K562 (cell line): ENCODE results near the gene ZNRF1. TPM values are rescaled to one million over a fixed set of nuclear protein-coding genes. Genes with fewer than 3 reads are reported as not detected.

Experiments
- ATAC-seq: fragments of 200-7000 bp; cut with Tn5 transposase; 3 replicates; pipeline ENCODE4 v1.9.1; 2020; ENCODE audit warnings: moderate library complexity
- BruUV-seq: library from RNA; stranded (reverse); fragments of 400-500 nt; replicated peaks from 2 replicates; lab custom pipeline; 2021; lab: Mats Ljungman, UMichigan
- CTCF ChIA-PET: fragments of 300-600 bp; formaldehyde crosslinking; extraction: SDS; loops from one replicate; lab custom pipeline; 2021; ENCODE audit warnings: low intra/inter-chr PET ratio; lab: Yijun Ruan, JAX
- POLR2A ChIA-PET: fragments of 300-600, 350-650 bp; sonication (Branson Sonifier 250); formaldehyde crosslinking; extraction: SDS; loops from one replicate; lab custom pipeline; 2021; ENCODE audit warnings: antibody characterized with exemption, inconsistent platforms; lab: Yijun Ruan, JAX
- DNase-seq, 4 experiments: peaks; one replicate each; pipeline versions ENCODE4 v3.0.0 to v3.0.0-alpha.2; 2011 to 2018; ENCODE audit warnings: low spot score in 3 of 4, mixed read lengths in 3 of 4; ENCODE audit errors: extremely low read depth in 1 of 4
- FAIRE-seq: peaks from 2 replicates; lab custom pipeline; 2011; peaks lifted over from hg19 to GRCh38; lab: Jason Lieb, UNC
- H2AFZ ChIP-seq: 2 replicates; pipeline ENCODE4 v1.6.0; 2011; ENCODE audit warnings: low read depth, low read length, control low read depth, inconsistent platforms
- H3K27ac ChIP-seq: fragments of 200-600 bp; 3 replicates; pipeline ENCODE4 v1.8.0; 2011; ENCODE audit warnings: low read depth, mild to moderate bottlenecking, control low read depth, inconsistent platforms, low read length, moderate library complexity, mixed read lengths; ENCODE audit errors: extremely low read depth
- H3K27me3 ChIP-seq, 2 experiments: fragments of 300-600 bp in 1 of 2; 2 replicates in 1 of 2; 3 replicates in 1 of 2; pipeline versions ENCODE4 v1.6.0 to v1.8.0; 2011; ENCODE audit warnings: inconsistent platforms in 2 of 2, low read length in 2 of 2, mild to moderate bottlenecking in 1 of 2, mixed read lengths in 1 of 2, moderate library complexity in 1 of 2; ENCODE audit not compliant: control insufficient read depth in 2 of 2, insufficient read depth in 2 of 2
- H3K36me3 ChIP-seq: fragments of 300-600 bp; 3 replicates; pipeline ENCODE4 v1.8.0; 2011; ENCODE audit warnings: mild to moderate bottlenecking, low read length, inconsistent platforms; ENCODE audit not compliant: control insufficient read depth, insufficient read depth
- H3K4me1 ChIP-seq, 2 experiments: fragments of 200-600 bp in 1 of 2; replicated peaks in 1 of 2; 2 replicates in 1 of 2; 3 replicates in 1 of 2; pipeline versions ENCODE4 v1.5.1 to v1.8.0; 2011; ENCODE audit warnings: inconsistent platforms in 2 of 2, low read length in 2 of 2, mild to moderate bottlenecking in 1 of 2, mixed read lengths in 1 of 2, moderate library complexity in 1 of 2; ENCODE audit not compliant: control insufficient read depth in 2 of 2, insufficient read depth in 2 of 2
- H3K4me2 ChIP-seq: 2 replicates; pipeline ENCODE4 v1.6.1; 2011; ENCODE audit warnings: low read length, control low read depth, inconsistent platforms, mixed read lengths; ENCODE audit not compliant: insufficient read depth
- H3K4me3 ChIP-seq: fragments of 200-600 bp; sonication (generic), shearing (Covaris generic); 2 replicates; pipeline ENCODE4 v1.5.1; 2016; ENCODE audit warnings: control low read depth, inconsistent platforms
- H3K79me2 ChIP-seq: fragments of 200-600 bp; 3 replicates; pipeline ENCODE4 v1.8.0; 2011; ENCODE audit warnings: low read length, inconsistent platforms; ENCODE audit not compliant: control insufficient read depth, insufficient read depth
- H3K9ac ChIP-seq, 2 experiments: 2 replicates each; pipeline versions ENCODE4 v1.6.0 to v1.6.1; 2011; ENCODE audit warnings: low read depth in 2 of 2, low read length in 2 of 2, control low read depth in 1 of 2, inconsistent platforms in 1 of 2, mild to moderate bottlenecking in 1 of 2, mixed read lengths in 1 of 2; ENCODE audit not compliant: insufficient read depth in 1 of 2
- H3K9me1 ChIP-seq: one replicate; pipeline ENCODE4 v1.6.0; 2011; ENCODE audit warnings: inconsistent platforms, mild to moderate bottlenecking, low read length, moderate library complexity; ENCODE audit not compliant: control insufficient read depth, insufficient read depth
- H3K9me3 ChIP-seq: replicated peaks from 2 replicates; pipeline ENCODE4 v1.5.1; 2011; ENCODE audit warnings: low read depth, low read length, inconsistent platforms; ENCODE audit not compliant: control insufficient read depth, insufficient read depth
- H4K20me1 ChIP-seq: replicated peaks from 2 replicates; pipeline ENCODE4 v1.6.1; 2011; ENCODE audit warnings: low read length, inconsistent platforms, mixed read lengths; ENCODE audit not compliant: control insufficient read depth, insufficient read depth
- ATF1 ChIP-seq, 2 experiments: fragments of 450-650 bp in 1 of 2; IDR thresholded peaks; 2 replicates each; pipeline ENCODE4 v1.6.1; 2016; ENCODE audit warnings: missing compliant biosample characterization in 1 of 2, missing genetic modification characterization in 1 of 2
- CSDE1 ChIP-seq, 2 experiments: fragments of 450-650 bp; IDR thresholded peaks; 2 replicates each; pipeline ENCODE4 v1.6.1; 2016; ENCODE audit warnings: mild to moderate bottlenecking in 1 of 2
- GATAD2B ChIP-seq: fragments of 450-650 bp; IDR thresholded peaks from 2 replicates; pipeline ENCODE4 v1.6.1; 2017; ENCODE audit warnings: mild to moderate bottlenecking, borderline replicate concordance
- HMG20B ChIP-seq: fragments of 250-450 bp; sonication (Bioruptor Pico); IDR thresholded peaks from 2 replicates; pipeline ENCODE4 v1.5.0; 2021; ENCODE audit warnings: mild to moderate bottlenecking
- KLF16 ChIP-seq: IDR thresholded peaks from 2 replicates; pipeline ENCODE4 v1.6.1; 2016; ENCODE audit warnings: antibody characterized with exemption
- MEIS2 ChIP-seq: fragments of 450-650 bp; IDR thresholded peaks from 2 replicates; pipeline ENCODE4 v1.6.1; 2014; ENCODE audit warnings: mild to moderate bottlenecking; ENCODE audit not compliant: partially characterized antibody
- NR1H2 ChIP-seq: sonication (generic); formaldehyde crosslinking; IDR thresholded peaks from 2 replicates; pipeline ENCODE4 v1.4.0; 2020; ENCODE audit warnings: mild to moderate bottlenecking, missing genetic modification reagents
- POU5F1 ChIP-seq: fragments of 150-350 bp; IDR thresholded peaks from 2 replicates; pipeline ENCODE4 v1.6.1; 2014; ENCODE audit warnings: borderline replicate concordance, low read length, low read depth, mild to moderate bottlenecking; ENCODE audit not compliant: partially characterized antibody
- PRPF4 ChIP-seq: fragments of 200-400 bp; formaldehyde crosslinking; IDR thresholded peaks from one replicate; pipeline ENCODE4 v1.6.1; 2017; ENCODE audit warnings: low read length, low read depth, mild to moderate bottlenecking; ENCODE audit not compliant: insufficient read depth, poor library complexity, severe bottlenecking
- ZC3H4 ChIP-seq: sonication (generic); formaldehyde crosslinking; IDR thresholded peaks from 2 replicates; pipeline ENCODE4 v1.9.0; 2021; ENCODE audit warnings: missing genetic modification reagents, borderline replicate concordance
- whole genome bisulfite sequencing: fragments of 100-300 bp; shearing (Covaris generic); methylation state at CpG from one replicate; pipeline ENCODE4 v1.1.6; 2016; ENCODE audit warnings: low coverage, mixed read lengths; ENCODE audit not compliant: insufficient coverage; ENCODE audit errors: missing lambda C conversion rate; 5-methylcytosine and 5-hydroxymethylcytosine counted together
- in situ Hi-C: fragments of 300-500 bp; cut with MboI; formaldehyde crosslinking; loops from 4 replicates; pipeline ENCODE4 v1.15.0; 2018; ENCODE audit warnings: inconsistent platforms, mixed read lengths
- intact Hi-C: fragments of 100-400 bp; cut with micrococcal nuclease; formaldehyde crosslinking; loops from 2 replicates; pipeline ENCODE4 v1.14.2; 2022
- polyA plus RNA-seq, 8 experiments: library from polyadenylated mRNA; depleted of rRNA in 4 of 8; stranded (reverse) in 5 of 8; unstranded in 3 of 8; fragments of >200 nt; fragmentation: Nextera tagmentation in 2 of 8; fragmentation: Illumina TruSeq in 1 of 8; extraction: Ambion mirVana in 2 of 8; extraction: Trizol in 1 of 8; gene quantifications; 2 replicates each; pipeline versions ENCODE4 v1.2.1 to v1.2.3, GENCODE V29; 2011 to 2014; ENCODE audit warnings: inconsistent platforms in 1 of 8, missing spikeins in 1 of 8
- total RNA-seq, 7 experiments: library from RNA; depleted of rRNA in 6 of 7; stranded (reverse); fragments of >200 nt in 6 of 7; fragmentation: Illumina TruSeq in 2 of 7; extraction: Trizol in 2 of 7; gene quantifications; 2 replicates each; pipeline versions ENCODE4 v1.2.1 to v1.2.3, GENCODE V29; 2011 to 2021; ENCODE audit warnings: low replicate concordance in 1 of 7
- TF ChIP-seq, protein P1 (sequence below), 3 experiments: IDR thresholded peaks in 2 of 3; conservative IDR thresholded peaks in 1 of 3; 2 replicates each; pipeline ENCODE4 v1.5.1; 2011 to 2012; ENCODE audit warnings: low read length in 3 of 3, mild to moderate bottlenecking in 3 of 3, control low read depth in 2 of 3, improper control_type of control experiment in 1 of 3, inconsistent platforms in 1 of 3, low read depth in 1 of 3, mixed read lengths in 1 of 3, moderate library complexity in 1 of 3; ENCODE audit not compliant: insufficient read depth in 2 of 3
- TF ChIP-seq, protein P2 (sequence below): IDR thresholded peaks from 3 replicates; pipeline ENCODE4 v1.6.1; 2011; ENCODE audit warnings: borderline replicate concordance, mild to moderate bottlenecking; ENCODE audit not compliant: insufficient read length, insufficient read depth
- TF ChIP-seq, protein P3 (sequence below): fragments of 250-450 bp; sonication (Bioruptor Pico); IDR thresholded peaks from 2 replicates; pipeline ENCODE4 v1.5.0; 2021; ENCODE audit warnings: mild to moderate bottlenecking, borderline replicate concordance

Gene ZNRF1
- total and polyA plus RNA-seq, 9 of the 15 experiments (the other 6 are each of a cell fraction or from before 2014, with no cell fraction given), result 9.5 to 37.7 (median 20.0) TPM

DNA sequence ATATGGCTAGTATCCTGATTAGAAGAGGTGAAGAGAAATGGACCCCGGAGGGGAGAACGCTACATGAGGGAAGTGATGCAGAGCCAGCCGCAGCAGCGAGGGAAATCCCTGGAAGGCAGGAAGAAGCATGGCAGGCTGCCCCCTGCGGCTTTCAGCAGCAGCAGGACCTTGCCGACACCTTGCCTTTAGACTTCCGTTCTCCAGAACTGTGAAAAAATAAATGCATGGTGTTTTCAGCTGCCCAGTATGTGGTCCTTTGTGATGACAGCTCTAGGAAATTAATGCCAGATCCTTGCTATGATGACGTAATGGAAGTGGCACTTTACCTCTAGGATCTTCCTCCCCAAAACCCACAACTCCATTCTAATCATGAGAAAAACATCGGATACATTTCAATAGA, 139.8 kb downstream of the ZNRF1 start (continued):
- TF ChIP-seq PRPF4 (no peak), GATAD2B (no peak), NR1H2 (no peak), ATF1 (CRISPR knock-in tag; IDR thresholded peaks at IDR 0.05) (no peak), ATF1 (tag; IDR thresholded peaks at IDR 0.05) (no peak), HMG20B (CRISPR knock-in tag) (no peak), MEIS2 (peak; percentile 13), POU5F1 (no peak), ZC3H4 (no peak)
- TF ChIP-seq, protein P1, sequence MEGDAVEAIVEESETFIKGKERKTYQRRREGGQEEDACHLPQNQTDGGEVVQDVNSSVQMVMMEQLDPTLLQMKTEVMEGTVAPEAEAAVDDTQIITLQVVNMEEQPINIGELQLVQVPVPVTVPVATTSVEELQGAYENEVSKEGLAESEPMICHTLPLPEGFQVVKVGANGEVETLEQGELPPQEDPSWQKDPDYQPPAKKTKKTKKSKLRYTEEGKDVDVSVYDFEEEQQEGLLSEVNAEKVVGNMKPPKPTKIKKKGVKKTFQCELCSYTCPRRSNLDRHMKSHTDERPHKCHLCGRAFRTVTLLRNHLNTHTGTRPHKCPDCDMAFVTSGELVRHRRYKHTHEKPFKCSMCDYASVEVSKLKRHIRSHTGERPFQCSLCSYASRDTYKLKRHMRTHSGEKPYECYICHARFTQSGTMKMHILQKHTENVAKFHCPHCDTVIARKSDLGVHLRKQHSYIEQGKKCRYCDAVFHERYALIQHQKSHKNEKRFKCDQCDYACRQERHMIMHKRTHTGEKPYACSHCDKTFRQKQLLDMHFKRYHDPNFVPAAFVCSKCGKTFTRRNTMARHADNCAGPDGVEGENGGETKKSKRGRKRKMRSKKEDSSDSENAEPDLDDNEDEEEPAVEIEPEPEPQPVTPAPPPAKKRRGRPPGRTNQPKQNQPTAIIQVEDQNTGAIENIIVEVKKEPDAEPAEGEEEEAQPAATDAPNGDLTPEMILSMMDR (IDR thresholded peaks at IDR 0.05 in 2 of 3, conservative IDR thresholded peaks at IDR 0.05 in 1 of 3; ENCODE audit: insufficient read depth in 2 of 3, low read depth in 1 of 3, low read length in 3 of 3), result no peak

DNA sequence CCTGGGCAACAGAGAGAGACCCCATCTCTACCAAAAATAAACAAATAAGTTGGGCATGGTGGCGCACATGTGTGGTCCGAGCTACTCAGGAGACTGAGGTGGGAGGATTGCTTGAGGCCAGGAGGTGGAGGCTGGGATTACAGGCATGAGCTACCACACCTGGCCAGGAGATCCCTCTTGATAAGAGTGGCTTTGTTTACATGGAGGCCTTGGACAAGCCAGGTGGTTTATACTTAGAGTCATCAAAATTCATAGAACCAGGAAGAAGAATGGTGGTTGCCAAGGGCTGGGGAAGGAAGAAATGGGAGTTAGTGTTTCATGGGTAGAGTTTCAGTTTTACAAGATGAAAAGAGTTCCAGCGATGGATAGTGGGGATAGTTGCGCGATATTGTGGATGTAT, 140.7 kb downstream of the ZNRF1 start:
- no peak overlapping the region for H2AFZ ChIP-seq
- H3K9me1 ChIP-seq, result no peaks in the 10 kb centered on the region
- FAIRE-seq, result no peak
- no peak for TF ChIP-seq CSDE1 (IDR thresholded peaks at IDR 0.05)
- TF ChIP-seq, protein P2, sequence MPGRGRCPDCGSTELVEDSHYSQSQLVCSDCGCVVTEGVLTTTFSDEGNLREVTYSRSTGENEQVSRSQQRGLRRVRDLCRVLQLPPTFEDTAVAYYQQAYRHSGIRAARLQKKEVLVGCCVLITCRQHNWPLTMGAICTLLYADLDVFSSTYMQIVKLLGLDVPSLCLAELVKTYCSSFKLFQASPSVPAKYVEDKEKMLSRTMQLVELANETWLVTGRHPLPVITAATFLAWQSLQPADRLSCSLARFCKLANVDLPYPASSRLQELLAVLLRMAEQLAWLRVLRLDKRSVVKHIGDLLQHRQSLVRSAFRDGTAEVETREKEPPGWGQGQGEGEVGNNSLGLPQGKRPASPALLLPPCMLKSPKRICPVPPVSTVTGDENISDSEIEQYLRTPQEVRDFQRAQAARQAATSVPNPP, result no peak
- no peak for TF ChIP-seq KLF16
- TF ChIP-seq, protein P3, sequence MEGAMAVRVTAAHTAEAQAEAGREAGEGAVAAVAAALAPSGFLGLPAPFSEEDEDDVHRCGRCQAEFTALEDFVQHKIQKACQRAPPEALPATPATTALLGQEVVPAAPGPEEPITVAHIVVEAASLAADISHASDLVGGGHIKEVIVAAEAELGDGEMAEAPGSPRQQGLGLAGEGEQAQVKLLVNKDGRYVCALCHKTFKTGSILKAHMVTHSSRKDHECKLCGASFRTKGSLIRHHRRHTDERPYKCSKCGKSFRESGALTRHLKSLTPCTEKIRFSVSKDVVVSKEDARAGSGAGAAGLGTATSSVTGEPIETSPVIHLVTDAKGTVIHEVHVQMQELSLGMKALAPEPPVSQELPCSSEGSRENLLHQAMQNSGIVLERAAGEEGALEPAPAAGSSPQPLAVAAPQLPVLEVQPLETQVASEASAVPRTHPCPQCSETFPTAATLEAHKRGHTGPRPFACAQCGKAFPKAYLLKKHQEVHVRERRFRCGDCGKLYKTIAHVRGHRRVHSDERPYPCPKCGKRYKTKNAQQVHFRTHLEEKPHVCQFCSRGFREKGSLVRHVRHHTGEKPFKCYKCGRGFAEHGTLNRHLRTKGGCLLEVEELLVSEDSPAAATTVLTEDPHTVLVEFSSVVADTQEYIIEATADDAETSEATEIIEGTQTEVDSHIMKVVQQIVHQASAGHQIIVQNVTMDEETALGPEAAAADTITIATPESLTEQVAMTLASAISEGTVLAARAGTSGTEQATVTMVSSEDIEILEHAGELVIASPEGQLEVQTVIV (CRISPR knock-in tag), result no peak
- TF ChIP-seq, all 486 proteins: peak for 0
- no TSS peak for BruUV-seq
- in situ Hi-C loops (loop anchor here (25.0 kb wide), 1 partner anchor 427 kb away; the partner anchor contains the start of gene MLKL), intact Hi-C loops (loop anchor here (10.0 kb wide), 2 partner anchors 275 to 435 kb away; partner anchors contain the start of gene MLKL)
- ATAC-seq, result no peak
- Histone ChIP-seq H3K9me3 (no peaks in the 10 kb centered on the region), H3K4me3 (no peak overlapping the region), H4K20me1 (no peaks in the 10 kb centered on the region), H3K9ac (no peak overlapping the region), H3K4me1 (no peaks in the 10 kb centered on the region; a peak in 2 of 5 replicates), H3K79me2 (no peaks in the 10 kb centered on the region), H3K36me3 (no peaks in the 10 kb centered on the region), H3K27me3 (no peaks in the 10 kb centered on the region), H3K27ac (no peak overlapping the region), H3K4me2 (no peak overlapping the region)
- 87% methylated on average over 5 of the region's 5 CpGs for WGBS
- POLR2A ChIA-PET, result no interaction called here
- CTCF ChIA-PET, result no interaction called here
- DNase-seq, result no peak
